ENCODE measurements around the gene HYAL3. TPM values are rescaled to one million over a fixed set of nuclear protein-coding genes. Genes with fewer than 3 reads are reported as not detected.

The HYAL3 gene
- polyA plus RNA-seq, 1 donor from 2014 or later = 9.1 TPM

DNA sequence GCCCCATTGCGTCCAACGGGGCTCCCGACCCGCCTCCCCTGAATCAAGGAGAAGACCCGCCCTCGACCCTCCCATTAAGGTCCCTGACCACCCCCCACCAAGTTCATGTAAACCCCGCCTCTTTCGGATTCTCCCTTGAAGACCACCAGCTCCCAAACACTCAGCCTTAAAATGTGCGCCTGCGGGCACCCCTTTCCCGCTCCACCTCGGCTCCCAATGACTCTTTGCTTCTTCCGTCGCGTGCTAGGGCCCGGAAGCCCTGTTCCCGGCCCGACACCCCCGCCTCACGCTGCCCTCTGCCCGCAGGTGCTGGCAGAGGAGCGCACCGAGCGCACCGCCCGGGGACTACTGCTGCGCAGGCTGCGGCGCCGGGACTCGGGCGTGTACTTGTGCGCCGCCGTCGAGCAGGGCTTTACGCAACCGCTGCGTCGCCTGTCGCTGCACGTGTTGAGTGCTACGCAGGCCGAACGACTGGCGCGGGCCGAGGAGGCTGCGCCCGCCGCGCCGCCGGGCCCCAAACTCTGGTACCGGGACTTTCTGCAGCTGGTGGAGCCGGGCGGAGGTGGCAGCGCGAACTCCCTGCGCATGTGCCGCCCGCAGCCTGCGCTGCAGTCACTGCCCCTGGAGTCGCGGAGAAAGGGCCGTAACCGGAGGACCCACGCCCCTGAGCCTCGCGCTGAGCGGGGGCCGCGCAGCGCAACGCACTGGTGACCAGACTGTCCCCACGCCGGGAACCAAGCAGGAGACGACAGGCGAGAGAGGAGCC is 23.0 kb downstream of the HYAL3 start:
- Histone ChIP-seq H3K9ac (ENCODE audit: low read length) (no peak overlapping the region), H3K4me2 (ENCODE audit: low read length) (no peak overlapping the region), H4K20me1 (ENCODE audit: insufficient read depth) (no peaks in the 10 kb centered on the region), H3K36me3 (ENCODE audit: insufficient read depth, low read length) (no peaks in the 10 kb centered on the region), H2AFZ (ENCODE audit: low read depth, low read length) (no peak overlapping the region), H3K9me3 (ENCODE audit: low read length) (no peaks in the 10 kb centered on the region), H3F3A (ENCODE audit: insufficient read depth, low read length, poor library complexity, severe bottlenecking) (no peaks in the 10 kb centered on the region), H3K4me3 (ENCODE audit: low read length) (no peak overlapping the region), H3K79me2 (replicated peaks; ENCODE audit: insufficient read depth, low read length) (no peaks in the 10 kb centered on the region), H3K27me3 (ENCODE audit: insufficient read depth, low read depth, low read length) (peaks cover 23% of the 10 kb centered on the region), H3K27ac (ENCODE audit: low read length) (no peak overlapping the region), H3K9me2 (ENCODE audit: insufficient read depth, low read length) (no peaks in the 10 kb centered on the region)
- TF ChIP-seq, protein P1, sequence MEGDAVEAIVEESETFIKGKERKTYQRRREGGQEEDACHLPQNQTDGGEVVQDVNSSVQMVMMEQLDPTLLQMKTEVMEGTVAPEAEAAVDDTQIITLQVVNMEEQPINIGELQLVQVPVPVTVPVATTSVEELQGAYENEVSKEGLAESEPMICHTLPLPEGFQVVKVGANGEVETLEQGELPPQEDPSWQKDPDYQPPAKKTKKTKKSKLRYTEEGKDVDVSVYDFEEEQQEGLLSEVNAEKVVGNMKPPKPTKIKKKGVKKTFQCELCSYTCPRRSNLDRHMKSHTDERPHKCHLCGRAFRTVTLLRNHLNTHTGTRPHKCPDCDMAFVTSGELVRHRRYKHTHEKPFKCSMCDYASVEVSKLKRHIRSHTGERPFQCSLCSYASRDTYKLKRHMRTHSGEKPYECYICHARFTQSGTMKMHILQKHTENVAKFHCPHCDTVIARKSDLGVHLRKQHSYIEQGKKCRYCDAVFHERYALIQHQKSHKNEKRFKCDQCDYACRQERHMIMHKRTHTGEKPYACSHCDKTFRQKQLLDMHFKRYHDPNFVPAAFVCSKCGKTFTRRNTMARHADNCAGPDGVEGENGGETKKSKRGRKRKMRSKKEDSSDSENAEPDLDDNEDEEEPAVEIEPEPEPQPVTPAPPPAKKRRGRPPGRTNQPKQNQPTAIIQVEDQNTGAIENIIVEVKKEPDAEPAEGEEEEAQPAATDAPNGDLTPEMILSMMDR (IDR thresholded peaks at IDR 0.05; ENCODE audit: poor library complexity, severe bottlenecking) = no peak
- TF ChIP-seq EZH2 (IDR thresholded peaks at IDR 0.05; ENCODE audit: borderline replicate concordance, insufficient read depth, low read length, poor library complexity, severe bottlenecking) = no peak
- no peak for TF ChIP-seq MXI1 (conservative IDR thresholded peaks at IDR 0.05; ENCODE audit: poor library complexity, severe bottlenecking)
- TF ChIP-seq TAF1 (IDR thresholded peaks at IDR 0.05; ENCODE audit: low read depth) = no peak
- no peak for TF ChIP-seq RAD21 (conservative IDR thresholded peaks at IDR 0.05)
- TF ChIP-seq, protein P2, sequence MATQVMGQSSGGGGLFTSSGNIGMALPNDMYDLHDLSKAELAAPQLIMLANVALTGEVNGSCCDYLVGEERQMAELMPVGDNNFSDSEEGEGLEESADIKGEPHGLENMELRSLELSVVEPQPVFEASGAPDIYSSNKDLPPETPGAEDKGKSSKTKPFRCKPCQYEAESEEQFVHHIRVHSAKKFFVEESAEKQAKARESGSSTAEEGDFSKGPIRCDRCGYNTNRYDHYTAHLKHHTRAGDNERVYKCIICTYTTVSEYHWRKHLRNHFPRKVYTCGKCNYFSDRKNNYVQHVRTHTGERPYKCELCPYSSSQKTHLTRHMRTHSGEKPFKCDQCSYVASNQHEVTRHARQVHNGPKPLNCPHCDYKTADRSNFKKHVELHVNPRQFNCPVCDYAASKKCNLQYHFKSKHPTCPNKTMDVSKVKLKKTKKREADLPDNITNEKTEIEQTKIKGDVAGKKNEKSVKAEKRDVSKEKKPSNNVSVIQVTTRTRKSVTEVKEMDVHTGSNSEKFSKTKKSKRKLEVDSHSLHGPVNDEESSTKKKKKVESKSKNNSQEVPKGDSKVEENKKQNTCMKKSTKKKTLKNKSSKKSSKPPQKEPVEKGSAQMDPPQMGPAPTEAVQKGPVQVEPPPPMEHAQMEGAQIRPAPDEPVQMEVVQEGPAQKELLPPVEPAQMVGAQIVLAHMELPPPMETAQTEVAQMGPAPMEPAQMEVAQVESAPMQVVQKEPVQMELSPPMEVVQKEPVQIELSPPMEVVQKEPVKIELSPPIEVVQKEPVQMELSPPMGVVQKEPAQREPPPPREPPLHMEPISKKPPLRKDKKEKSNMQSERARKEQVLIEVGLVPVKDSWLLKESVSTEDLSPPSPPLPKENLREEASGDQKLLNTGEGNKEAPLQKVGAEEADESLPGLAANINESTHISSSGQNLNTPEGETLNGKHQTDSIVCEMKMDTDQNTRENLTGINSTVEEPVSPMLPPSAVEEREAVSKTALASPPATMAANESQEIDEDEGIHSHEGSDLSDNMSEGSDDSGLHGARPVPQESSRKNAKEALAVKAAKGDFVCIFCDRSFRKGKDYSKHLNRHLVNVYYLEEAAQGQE (IDR thresholded peaks at IDR 0.05; ENCODE audit: borderline replicate concordance) = no peak

DNA sequence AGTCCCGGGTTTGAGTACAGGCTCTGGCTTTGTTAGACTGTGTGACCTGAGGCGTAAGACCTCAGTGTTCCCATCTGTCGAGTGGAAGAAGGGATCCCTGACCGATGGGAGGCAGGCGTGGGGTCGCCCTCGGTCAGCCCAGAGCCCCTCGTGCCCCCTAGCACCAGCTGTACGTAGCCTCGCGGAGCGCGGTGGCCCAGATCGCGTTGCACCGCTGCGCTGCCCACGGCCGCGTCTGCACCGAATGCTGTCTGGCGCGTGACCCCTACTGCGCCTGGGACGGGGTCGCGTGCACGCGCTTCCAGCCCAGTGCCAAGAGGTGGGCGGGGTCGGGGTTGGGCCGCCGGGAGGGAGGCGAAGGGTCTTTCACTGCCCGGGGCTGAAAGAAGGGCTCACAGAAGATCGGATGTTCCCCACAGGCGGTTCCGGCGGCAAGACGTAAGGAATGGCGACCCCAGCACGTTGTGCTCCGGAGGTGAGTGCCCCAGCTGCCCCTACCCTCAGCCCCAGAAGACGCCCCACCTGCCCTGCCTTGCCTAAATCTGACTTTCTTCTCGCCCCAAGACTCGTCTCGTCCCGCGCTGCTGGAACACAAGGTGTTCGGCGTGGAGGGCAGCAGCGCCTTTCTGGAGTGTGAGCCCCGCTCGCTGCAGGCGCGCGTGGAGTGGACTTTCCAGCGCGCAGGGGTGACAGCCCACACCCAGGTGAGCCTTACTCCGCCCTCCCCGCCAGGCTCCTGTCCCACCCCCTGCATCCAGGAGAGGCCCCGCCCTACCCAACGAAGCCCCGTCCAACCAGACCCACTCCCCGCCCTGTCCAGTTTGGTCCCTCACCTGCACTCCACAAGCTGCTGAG is 23.8 kb downstream of the HYAL3 start:
- Histone ChIP-seq H3K9me3 (ENCODE audit: low read length) (no peaks in the 10 kb centered on the region), H3K27ac (ENCODE audit: low read length) (no peak overlapping the region), H3K36me3 (ENCODE audit: insufficient read depth, low read length) (no peaks in the 10 kb centered on the region), H3K4me2 (ENCODE audit: low read length) (no peak overlapping the region), H3K4me3 (ENCODE audit: low read length) (no peak overlapping the region), H3K79me2 (replicated peaks; ENCODE audit: insufficient read depth, low read length) (no peaks in the 10 kb centered on the region), H2AFZ (ENCODE audit: low read depth, low read length) (no peak overlapping the region), H3K9ac (ENCODE audit: low read length) (no peak overlapping the region), H3K27me3 (ENCODE audit: insufficient read depth, low read depth, low read length) (peaks cover 23% of the 10 kb centered on the region), H3K9me2 (ENCODE audit: insufficient read depth, low read length) (no peaks in the 10 kb centered on the region), H3F3A (ENCODE audit: insufficient read depth, low read length, poor library complexity, severe bottlenecking) (no peaks in the 10 kb centered on the region), H4K20me1 (ENCODE audit: insufficient read depth) (no peaks in the 10 kb centered on the region)
- TF ChIP-seq SMC3 (conservative IDR thresholded peaks at IDR 0.05; ENCODE audit: poor library complexity) = no peak
- TF ChIP-seq TAF1 (IDR thresholded peaks at IDR 0.05; ENCODE audit: low read depth) = no peak
- no peak for TF ChIP-seq MXI1 (conservative IDR thresholded peaks at IDR 0.05; ENCODE audit: poor library complexity, severe bottlenecking)
